Fibroblast of gingiva (primary cell): ENCODE data around the gene PAX8.

Experiments used
- DNase-seq: peaks from one replicate; pipeline ENCODE4 v3.0.0-alpha.2; 2011; ENCODE audit warnings: low read depth

Gene PAX8

GRCh38 chr2:113236367-113237159 is 42.2 kb downstream of the PAX8 start:
- DNase-seq = no peak

- DNase-seq = peak; percentile 64
These were observed 43.1 kb downstream of the PAX8 start for GRCh38 chr2:113235347-113236226.

- DNase-seq = peak; percentile 24
These were observed 43.9 kb downstream of the PAX8 start for GRCh38 chr2:113234721-113235346.

- peak; percentile 29 for DNase-seq
These were observed 44.8 kb downstream of the PAX8 start for GRCh38 chr2:113233593-113234550.

- DNase-seq = no peak
These were observed 46.0 kb downstream of the PAX8 start for GRCh38 chr2:113232740-113233139.

- no peak for DNase-seq
These were observed 46.6 kb downstream of the PAX8 start for GRCh38 chr2:113232123-113232522.

GRCh38 chr2:113231064-113231463 is 47.7 kb downstream of the PAX8 start:
- no peak for DNase-seq

GRCh38 chr2:113230531-113230930 is 48.2 kb downstream of the PAX8 start:
- peak; percentile 80 for DNase-seq

GRCh38 chr2:113229795-113230194 is 48.9 kb downstream of the PAX8 start:
- no peak for DNase-seq

- DNase-seq = no peak
These were observed 49.6 kb downstream of the PAX8 start for GRCh38 chr2:113228991-113229716.

- no peak for DNase-seq
These were observed 50.4 kb downstream of the PAX8 start for GRCh38 chr2:113228351-113228750.

GRCh38 chr2:113227698-113228097 is 51.0 kb downstream of the PAX8 start:
- no peak for DNase-seq

- DNase-seq = no peak
These were observed 51.4 kb downstream of the PAX8 start for GRCh38 chr2:113227290-113227689.

- DNase-seq = no peak
These were observed 52.3 kb downstream of the PAX8 start for GRCh38 chr2:113226462-113226861.

- no peak for DNase-seq
These were observed 53.2 kb downstream of the PAX8 start for GRCh38 chr2:113225263-113226259.

- no peak for DNase-seq
These were observed 54.0 kb downstream of the PAX8 start for GRCh38 chr2:113224647-113225236.

GRCh38 chr2:113223813-113224212 is 54.9 kb downstream of the PAX8 start:
- no peak for DNase-seq

- DNase-seq = no peak
These were observed 56.9 kb downstream of the PAX8 start for GRCh38 chr2:113221846-113222245.
